ENCODE results near the gene TNS3. TPM values are rescaled to one million over a fixed set of nuclear protein-coding genes. Genes with fewer than 3 reads are reported as not detected.

The TNS3 gene
- total and polyA plus RNA-seq, 2 of the 13 experiments (the other 11 are each of a cell fraction or from before 2014, with no cell fraction given), result 52.9 to 55.7 TPM

GRCh38 chr7:47536661-47537611 is 45.0 kb downstream of the TNS3 start (continued):
- no peak for TF ChIP-seq RELA (CRISPR knock-in tag; IDR thresholded peaks at IDR 0.05)
- TF ChIP-seq, protein P1, sequence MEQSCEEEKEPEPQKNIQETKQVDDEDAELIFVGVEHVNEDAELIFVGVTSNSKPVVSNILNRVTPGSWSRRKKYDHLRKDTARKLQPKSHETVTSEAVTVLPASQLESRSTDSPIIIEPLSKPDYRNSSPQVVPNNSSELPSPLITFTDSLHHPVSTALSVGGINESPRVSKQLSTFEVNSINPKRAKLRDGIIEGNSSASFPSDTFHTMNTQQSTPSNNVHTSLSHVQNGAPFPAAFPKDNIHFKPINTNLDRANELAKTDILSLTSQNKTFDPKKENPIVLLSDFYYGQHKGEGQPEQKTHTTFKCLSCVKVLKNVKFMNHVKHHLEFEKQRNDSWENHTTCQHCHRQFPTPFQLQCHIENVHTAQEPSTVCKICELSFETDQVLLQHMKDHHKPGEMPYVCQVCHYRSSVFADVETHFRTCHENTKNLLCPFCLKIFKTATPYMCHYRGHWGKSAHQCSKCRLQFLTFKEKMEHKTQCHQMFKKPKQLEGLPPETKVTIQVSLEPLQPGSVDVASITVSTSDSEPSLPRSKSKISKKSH (CRISPR knock-in tag; IDR thresholded peaks at IDR 0.05; ENCODE audit: borderline replicate concordance), result 0 out of 2 replicates have a peak, but pooled peaks have one; percentile 26
- 0 out of 2 replicates have a peak, but pooled peaks have one; percentile 39 for TF ChIP-seq HNRNPL (IDR thresholded peaks at IDR 0.05; ENCODE audit: low read depth, low read length)
- TF ChIP-seq JUND (CRISPR knock-in tag; IDR thresholded peaks at IDR 0.05), result no peak
- TF ChIP-seq, protein P2, sequence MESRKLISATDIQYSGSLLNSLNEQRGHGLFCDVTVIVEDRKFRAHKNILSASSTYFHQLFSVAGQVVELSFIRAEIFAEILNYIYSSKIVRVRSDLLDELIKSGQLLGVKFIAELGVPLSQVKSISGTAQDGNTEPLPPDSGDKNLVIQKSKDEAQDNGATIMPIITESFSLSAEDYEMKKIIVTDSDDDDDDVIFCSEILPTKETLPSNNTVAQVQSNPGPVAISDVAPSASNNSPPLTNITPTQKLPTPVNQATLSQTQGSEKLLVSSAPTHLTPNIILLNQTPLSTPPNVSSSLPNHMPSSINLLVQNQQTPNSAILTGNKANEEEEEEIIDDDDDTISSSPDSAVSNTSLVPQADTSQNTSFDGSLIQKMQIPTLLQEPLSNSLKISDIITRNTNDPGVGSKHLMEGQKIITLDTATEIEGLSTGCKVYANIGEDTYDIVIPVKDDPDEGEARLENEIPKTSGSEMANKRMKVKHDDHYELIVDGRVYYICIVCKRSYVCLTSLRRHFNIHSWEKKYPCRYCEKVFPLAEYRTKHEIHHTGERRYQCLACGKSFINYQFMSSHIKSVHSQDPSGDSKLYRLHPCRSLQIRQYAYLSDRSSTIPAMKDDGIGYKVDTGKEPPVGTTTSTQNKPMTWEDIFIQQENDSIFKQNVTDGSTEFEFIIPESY (CRISPR knock-in tag; IDR thresholded peaks at IDR 0.05), result peak; percentile 85
- TF ChIP-seq ZNF674 (CRISPR knock-in tag; IDR thresholded peaks at IDR 0.05; ENCODE audit: low read depth), result no peak
- TF ChIP-seq, protein P3, sequence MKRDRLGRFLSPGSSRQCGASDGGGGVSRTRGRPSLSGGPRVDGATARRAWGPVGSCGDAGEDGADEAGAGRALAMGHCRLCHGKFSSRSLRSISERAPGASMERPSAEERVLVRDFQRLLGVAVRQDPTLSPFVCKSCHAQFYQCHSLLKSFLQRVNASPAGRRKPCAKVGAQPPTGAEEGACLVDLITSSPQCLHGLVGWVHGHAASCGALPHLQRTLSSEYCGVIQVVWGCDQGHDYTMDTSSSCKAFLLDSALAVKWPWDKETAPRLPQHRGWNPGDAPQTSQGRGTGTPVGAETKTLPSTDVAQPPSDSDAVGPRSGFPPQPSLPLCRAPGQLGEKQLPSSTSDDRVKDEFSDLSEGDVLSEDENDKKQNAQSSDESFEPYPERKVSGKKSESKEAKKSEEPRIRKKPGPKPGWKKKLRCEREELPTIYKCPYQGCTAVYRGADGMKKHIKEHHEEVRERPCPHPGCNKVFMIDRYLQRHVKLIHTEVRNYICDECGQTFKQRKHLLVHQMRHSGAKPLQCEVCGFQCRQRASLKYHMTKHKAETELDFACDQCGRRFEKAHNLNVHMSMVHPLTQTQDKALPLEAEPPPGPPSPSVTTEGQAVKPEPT (CRISPR knock-in tag; IDR thresholded peaks at IDR 0.05; ENCODE audit: low read depth), result no peak
- TF ChIP-seq POLR2AphosphoS2 (IDR thresholded peaks at IDR 0.05; ENCODE audit: low read depth, low read length), result no peak
- TF ChIP-seq ASH2L (IDR thresholded peaks at IDR 0.05; ENCODE audit: insufficient read length, low read depth, low read length), result no peak

Data from HepG2 (cell line).